ENCODE measurements around the gene KCNQ1OT1. TPM values are rescaled to one million over a fixed set of nuclear protein-coding genes. Genes with fewer than 3 reads are reported as not detected.

Gene KCNQ1OT1
- total and polyA plus RNA-seq, 2 experiments from 2014 or later, result 3.1 to 7.9 TPM

- H3K27ac ChIP-seq, result no peak overlapping the region
- no peaks in the 10 kb centered on the region for H4K20me1 ChIP-seq (ENCODE audit: insufficient read depth, poor library complexity, severe bottlenecking)
- H3K9me3 ChIP-seq (ENCODE audit: low read depth), result peaks cover 22% of the 10 kb centered on the region
- no peaks in the 10 kb centered on the region for H3K9me2 ChIP-seq (replicated peaks; ENCODE audit: insufficient read depth)
- no peaks in the 10 kb centered on the region for H3K27me3 ChIP-seq
- H3K4me3 ChIP-seq, result no peak overlapping the region
- TF ChIP-seq EZH2 (IDR thresholded peaks at IDR 0.05; ENCODE audit: borderline replicate concordance), result no peak
- no peak for TF ChIP-seq CTCF (IDR thresholded peaks at IDR 0.05; ENCODE audit: poor library complexity)
- TF ChIP-seq EZH2phosphoT487 (IDR thresholded peaks at IDR 0.05; ENCODE audit: low read depth, severe bottlenecking, unreplicated experiment), result no peak
- WGBS (ENCODE audit: low lambda C conversion rate, missing lambda C conversion rate), result 98% methylated on average over 4 of the region's 4 CpGs
- H3K4me1 ChIP-seq (ENCODE audit: insufficient read depth), result peaks cover 9% of the 10 kb centered on the region
- DNase-seq (ENCODE audit: low spot score), result no peak
- H2AFZ ChIP-seq, result no peak overlapping the region
- H3K79me2 ChIP-seq, result peaks cover 8% of the 10 kb centered on the region
- H3K36me3 ChIP-seq (replicated peaks; ENCODE audit: insufficient read depth, low read depth), result no peaks in the 10 kb centered on the region
- H3K4me2 ChIP-seq, result no peak overlapping the region
Measured at GRCh38 chr11:2661173-2662023, 38.4 kb downstream of the KCNQ1OT1 start.

- H4K20me1 ChIP-seq (ENCODE audit: insufficient read depth, poor library complexity, severe bottlenecking), result no peaks in the 10 kb centered on the region
- no peaks in the 10 kb centered on the region for H3K9me2 ChIP-seq (replicated peaks; ENCODE audit: insufficient read depth)
- H3K4me3 ChIP-seq, result peak overlapping the region; percentile 1
- DNase-seq (ENCODE audit: low spot score), result no peak
- H3K79me2 ChIP-seq, result no peaks in the 10 kb centered on the region
- H3K9me3 ChIP-seq (ENCODE audit: low read depth), result peaks cover 22% of the 10 kb centered on the region
- H3K4me2 ChIP-seq, result no peak overlapping the region
- no peaks in the 10 kb centered on the region for H3K36me3 ChIP-seq (replicated peaks; ENCODE audit: insufficient read depth, low read depth)
- no peaks in the 10 kb centered on the region for H3K27me3 ChIP-seq
- 98% methylated on average over 2 of the region's 2 CpGs for WGBS (ENCODE audit: low lambda C conversion rate, missing lambda C conversion rate)
- peaks cover 3% of the 10 kb centered on the region for H3K4me1 ChIP-seq (ENCODE audit: insufficient read depth)
- no peak overlapping the region for H2AFZ ChIP-seq
- no peak for TF ChIP-seq EZH2phosphoT487 (IDR thresholded peaks at IDR 0.05; ENCODE audit: low read depth, severe bottlenecking, unreplicated experiment)
- H3K27ac ChIP-seq, result no peak overlapping the region
Measured at GRCh38 chr11:2660357-2660939, 39.3 kb downstream of the KCNQ1OT1 start.

GRCh38 chr11:2657697-2658284, 42.0 kb downstream of the KCNQ1OT1 start:
- no peaks in the 10 kb centered on the region for H3K27me3 ChIP-seq
- no peak overlapping the region for H3K4me3 ChIP-seq
- H3K4me2 ChIP-seq, result no peak overlapping the region
- H3K27ac ChIP-seq, result no peak overlapping the region
- no peaks in the 10 kb centered on the region for H3K79me2 ChIP-seq
- no peaks in the 10 kb centered on the region for H3K36me3 ChIP-seq (replicated peaks; ENCODE audit: insufficient read depth, low read depth)
- no peak for DNase-seq (ENCODE audit: low spot score)
- H2AFZ ChIP-seq, result no peak overlapping the region
- H3K9me3 ChIP-seq (ENCODE audit: low read depth), result peaks cover 22% of the 10 kb centered on the region
- H3K9me2 ChIP-seq (replicated peaks; ENCODE audit: insufficient read depth), result no peaks in the 10 kb centered on the region
- H4K20me1 ChIP-seq (ENCODE audit: insufficient read depth, poor library complexity, severe bottlenecking), result no peaks in the 10 kb centered on the region
- 94% methylated on average over 8 of the region's 8 CpGs for WGBS (ENCODE audit: low lambda C conversion rate, missing lambda C conversion rate)
- no peaks in the 10 kb centered on the region for H3K4me1 ChIP-seq (ENCODE audit: insufficient read depth)
- TF ChIP-seq CTCF (IDR thresholded peaks at IDR 0.05; ENCODE audit: poor library complexity) (no peak), EZH2phosphoT487 (IDR thresholded peaks at IDR 0.05; ENCODE audit: low read depth, severe bottlenecking, unreplicated experiment) (no peak), EZH2 (IDR thresholded peaks at IDR 0.05; ENCODE audit: borderline replicate concordance) (no peak)

GRCh38 chr11:2656859-2657258, 42.9 kb downstream of the KCNQ1OT1 start:
- H3K9me2 ChIP-seq (replicated peaks; ENCODE audit: insufficient read depth), result no peaks in the 10 kb centered on the region
- no peaks in the 10 kb centered on the region for H3K27me3 ChIP-seq
- no peaks in the 10 kb centered on the region for H4K20me1 ChIP-seq (ENCODE audit: insufficient read depth, poor library complexity, severe bottlenecking)
- H3K4me2 ChIP-seq, result no peak overlapping the region
- no peak for DNase-seq (ENCODE audit: low spot score)
- 96% methylated on average over 1 of the region's 1 CpG for WGBS (ENCODE audit: low lambda C conversion rate, missing lambda C conversion rate)
- H3K4me3 ChIP-seq, result peak overlapping the region; percentile 0
- H3K4me1 ChIP-seq (ENCODE audit: insufficient read depth), result no peaks in the 10 kb centered on the region
- no peaks in the 10 kb centered on the region for H3K36me3 ChIP-seq (replicated peaks; ENCODE audit: insufficient read depth, low read depth)
- no peak overlapping the region for H3K27ac ChIP-seq
- TF ChIP-seq EZH2phosphoT487 (IDR thresholded peaks at IDR 0.05; ENCODE audit: low read depth, severe bottlenecking, unreplicated experiment), result no peak
- no peak for TF ChIP-seq EZH2 (IDR thresholded peaks at IDR 0.05; ENCODE audit: borderline replicate concordance)
- TF ChIP-seq CTCF (IDR thresholded peaks at IDR 0.05; ENCODE audit: poor library complexity), result no peak
- H3K79me2 ChIP-seq, result no peaks in the 10 kb centered on the region
- peaks cover 23% of the 10 kb centered on the region for H3K9me3 ChIP-seq (ENCODE audit: low read depth)
- no peak overlapping the region for H2AFZ ChIP-seq

Measured in hepatocyte (in vitro differentiated cells).